ENCODE measurements around the gene C10orf67. TPM values are rescaled to one million over a fixed set of nuclear protein-coding genes. Genes with fewer than 3 reads are reported as not detected.

C10orf67 gene
- total RNA-seq (2021; ENCODE audit: unreplicated experiment) (not detected), Bru-seq, nascent RNA (percentile 1 among the genes with signal in this experiment), BruChase-seq, experiment 1, labeled RNA remaining after a 2-hour chase (percentile 2 among the genes with signal in this experiment), BruChase-seq, experiment 2, labeled RNA remaining after a 6-hour chase (percentile 1 among the genes with signal in this experiment)
- not detected for polyA plus RNA-seq (2012; ENCODE audit: insufficient read length)
- long read RNA-seq = 0 reads

- no peaks in the 10 kb centered on the region for H3K9me3 ChIP-seq (ENCODE audit: control insufficient read depth, insufficient read depth, low read depth, low read length)
- ATAC-seq = no peak
- TF ChIP-seq REST (IDR thresholded peaks at IDR 0.05; ENCODE audit: insufficient read depth in 1 of 2, low read depth in 2 of 2, low read length in 1 of 2) = no peak
- no peak for TF ChIP-seq TCF7L2 (IDR thresholded peaks at IDR 0.05; ENCODE audit: low read depth, low read length)
- no peak for TF ChIP-seq CTCF (IDR thresholded peaks at IDR 0.05)
- no peak for TF ChIP-seq SIN3A (IDR thresholded peaks at IDR 0.05; ENCODE audit: borderline replicate concordance, insufficient read depth, low read depth, low read length)
- TF ChIP-seq POLR2AphosphoS5 (IDR thresholded peaks at IDR 0.05; ENCODE audit: low read depth, low read length) = no peak
- ChIA-PET POLR2A (no interaction called here), CTCF (no interaction called here)
- no peaks in the 10 kb centered on the region for H3K36me3 ChIP-seq (ENCODE audit: control insufficient read depth, insufficient read depth, low read length)
- in situ Hi-C loops (cut with HindIII; ENCODE audit: low pct_unique_long_range_greater_than_20kb, low sequenced_read_pairs) = no loop called here
- DNase-seq (ENCODE audit: low read depth, low spot score) = no peak
- H3K27me3 ChIP-seq (ENCODE audit: control insufficient read depth, insufficient read depth, low read length) = no peaks in the 10 kb centered on the region
- no TSS peak for BruUV-seq (replicated peaks)
- H3K4me1 ChIP-seq (ENCODE audit: control insufficient read depth, insufficient read depth, low read length) = no peaks in the 10 kb centered on the region; the same call in 1 of the 2 replicates
- no peak within 1 kb of the TSS for H3K27ac ChIP-seq (ENCODE audit: low read length)
- H3K4me3 ChIP-seq (ENCODE audit: low read depth in 2 of 2, low read length in 2 of 2) = peak within 1 kb of the TSS; percentile 37 to 45
- intact Hi-C loops (cut with micrococcal nuclease; ENCODE audit: unreplicated experiment) = no loop called here
Measured at GRCh38 chr10:23344241-23344841, at the start of gene C10orf67. Gene C10orf67 (minus strand): TSS chr10:23344797. CDS start chr10:23344774, 23 bp downstream.

- POLR2A ChIA-PET = no interaction called here
Measured at GRCh38 chr10:23391821-23392220, 47.2 kb upstream of the C10orf67 start.

More at GRCh38 chr10:23391821-23392220, 47.2 kb upstream of the C10orf67 start:
- no peaks in the 10 kb centered on the region for H3K27me3 ChIP-seq (ENCODE audit: control insufficient read depth, insufficient read depth, low read length)
- intact Hi-C loops (cut with micrococcal nuclease; ENCODE audit: unreplicated experiment) = no loop called here
- H3K27ac ChIP-seq (ENCODE audit: low read length) = no peak overlapping the region
- no peak for ATAC-seq
- H3K9me3 ChIP-seq (ENCODE audit: control insufficient read depth, insufficient read depth, low read depth, low read length) = no peaks in the 10 kb centered on the region
- in situ Hi-C loops (cut with HindIII; ENCODE audit: low pct_unique_long_range_greater_than_20kb, low sequenced_read_pairs) = no loop called here
- CTCF ChIA-PET = no interaction called here
- H3K36me3 ChIP-seq (ENCODE audit: control insufficient read depth, insufficient read depth, low read length) = no peaks in the 10 kb centered on the region
- H3K4me1 ChIP-seq (ENCODE audit: control insufficient read depth, insufficient read depth, low read length) = no peaks in the 10 kb centered on the region
- no peak overlapping the region for H3K4me3 ChIP-seq (ENCODE audit: low read depth in 2 of 2, low read length in 2 of 2)
- no peak for DNase-seq (ENCODE audit: low read depth, low spot score)
- no peak for TF ChIP-seq REST (IDR thresholded peaks at IDR 0.05; ENCODE audit: insufficient read depth in 1 of 2, low read depth in 2 of 2, low read length in 1 of 2)
- TF ChIP-seq TCF7L2 (IDR thresholded peaks at IDR 0.05; ENCODE audit: low read depth, low read length) = no peak
- no peak for TF ChIP-seq SIN3A (IDR thresholded peaks at IDR 0.05; ENCODE audit: borderline replicate concordance, insufficient read depth, low read depth, low read length)
- no peak for TF ChIP-seq POLR2AphosphoS5 (IDR thresholded peaks at IDR 0.05; ENCODE audit: low read depth, low read length)
- TF ChIP-seq CTCF (IDR thresholded peaks at IDR 0.05) = no peak
- BruUV-seq (replicated peaks) = no TSS peak

All from Panc1 (cell line).